ENCODE data around the gene RNF141. TPM values are rescaled to one million over a fixed set of nuclear protein-coding genes. Genes with fewer than 3 reads are reported as not detected.

Gene RNF141
- polyA plus RNA-seq, 1 donor from 2014 or later, result 79.2 TPM

- Histone ChIP-seq H3K4me3 (ENCODE audit: low read length) (no peak overlapping the region), H3K27ac (ENCODE audit: low read length) (no peak overlapping the region), H3K9ac (ENCODE audit: low read length) (no peak overlapping the region), H3K9me2 (ENCODE audit: insufficient read depth, low read length) (no peaks in the 10 kb centered on the region), H3K79me2 (replicated peaks; ENCODE audit: insufficient read depth, low read length) (no peaks in the 10 kb centered on the region), H3F3A (ENCODE audit: insufficient read depth, low read length, poor library complexity, severe bottlenecking) (no peaks in the 10 kb centered on the region), H3K4me2 (ENCODE audit: low read length) (no peak overlapping the region), H3K9me3 (ENCODE audit: low read length) (no peaks in the 10 kb centered on the region), H3K27me3 (ENCODE audit: insufficient read depth, low read depth, low read length) (no peaks in the 10 kb centered on the region), H3K36me3 (ENCODE audit: insufficient read depth, low read length) (no peaks in the 10 kb centered on the region), H4K20me1 (ENCODE audit: insufficient read depth) (no peaks in the 10 kb centered on the region), H2AFZ (ENCODE audit: low read depth, low read length) (no peak overlapping the region)
- TF ChIP-seq SMC3 (conservative IDR thresholded peaks at IDR 0.05; ENCODE audit: poor library complexity) (no peak), EP300 (conservative IDR thresholded peaks at IDR 0.05; ENCODE audit: poor library complexity, severe bottlenecking) (no peak), EZH2 (IDR thresholded peaks at IDR 0.05; ENCODE audit: borderline replicate concordance, insufficient read depth, low read length, poor library complexity, severe bottlenecking) (no peak), TAF1 (IDR thresholded peaks at IDR 0.05; ENCODE audit: low read depth) (no peak), REST (IDR thresholded peaks at IDR 0.05; ENCODE audit: borderline replicate concordance) (no peak), RAD21 (conservative IDR thresholded peaks at IDR 0.05) (no peak), POLR2AphosphoS5 (IDR thresholded peaks at IDR 0.05) (no peak), CTCF (IDR thresholded peaks at IDR 0.05; ENCODE audit: poor library complexity, severe bottlenecking) (no peak), MXI1 (conservative IDR thresholded peaks at IDR 0.05; ENCODE audit: poor library complexity, severe bottlenecking) (no peak)
These were observed 48.9 kb downstream of the RNF141 start for GRCh38 chr11:10492084-10492483.

GRCh38 chr11:10490398-10491241, 50.4 kb downstream of the RNF141 start:
- Histone ChIP-seq H3K9me2 (ENCODE audit: insufficient read depth, low read length) (no peaks in the 10 kb centered on the region), H3K9me3 (ENCODE audit: low read length) (no peaks in the 10 kb centered on the region), H3K27ac (ENCODE audit: low read length) (no peak overlapping the region), H3K79me2 (replicated peaks; ENCODE audit: insufficient read depth, low read length) (no peaks in the 10 kb centered on the region), H3K36me3 (ENCODE audit: insufficient read depth, low read length) (no peaks in the 10 kb centered on the region), H2AFZ (ENCODE audit: low read depth, low read length) (no peak overlapping the region), H3K4me3 (ENCODE audit: low read length) (no peak overlapping the region), H3K27me3 (ENCODE audit: insufficient read depth, low read depth, low read length) (no peaks in the 10 kb centered on the region), H3F3A (ENCODE audit: insufficient read depth, low read length, poor library complexity, severe bottlenecking) (no peaks in the 10 kb centered on the region), H3K4me2 (ENCODE audit: low read length) (no peak overlapping the region), H3K9ac (ENCODE audit: low read length) (no peak overlapping the region), H4K20me1 (ENCODE audit: insufficient read depth) (no peaks in the 10 kb centered on the region)
- TF ChIP-seq EZH2 (IDR thresholded peaks at IDR 0.05; ENCODE audit: borderline replicate concordance, insufficient read depth, low read length, poor library complexity, severe bottlenecking) (no peak), POLR2AphosphoS5 (IDR thresholded peaks at IDR 0.05) (no peak), REST (IDR thresholded peaks at IDR 0.05; ENCODE audit: borderline replicate concordance) (no peak), TAF1 (IDR thresholded peaks at IDR 0.05; ENCODE audit: low read depth) (no peak), RAD21 (conservative IDR thresholded peaks at IDR 0.05) (no peak), MXI1 (conservative IDR thresholded peaks at IDR 0.05; ENCODE audit: poor library complexity, severe bottlenecking) (no peak), EP300 (conservative IDR thresholded peaks at IDR 0.05; ENCODE audit: poor library complexity, severe bottlenecking) (no peak), CTCF (IDR thresholded peaks at IDR 0.05; ENCODE audit: poor library complexity, severe bottlenecking) (no peak), SMC3 (conservative IDR thresholded peaks at IDR 0.05; ENCODE audit: poor library complexity) (no peak)

Measured in neural cell (in vitro differentiated cells).